A549 treated with CORT108297 at 1 μM for 4 hours (cell line): ENCODE measurements around the gene MYO10. TPM values are rescaled to one million over a fixed set of nuclear protein-coding genes. Genes with fewer than 3 reads are reported as not detected.

ENCODE experiments used
- total RNA-seq: library from RNA; stranded (reverse); fragments of 200-300 nt; extraction: Qiagen RNA extraction; gene quantifications from 5 replicates; pipeline ENCODE4 v1.2.3, GENCODE V29; 2022

MYO10 gene
- 46.5 to 64.2 TPM (median 54.8 TPM) in 5 replicates for total RNA-seq

GRCh38 chr5:16936150-16936988, at the start of gene MYO10:
Gene MYO10, minus strand, starts transcription at chr5:16936288. Its CDS starts 480 bp downstream, at chr5:16935808.

GRCh38 chr5:16616536-16617273, 319.4 kb downstream of the MYO10 start, which contains the start of gene RETREG1:
Gene RETREG1, minus strand, starts transcription at chr5:16616997. Its CDS starts 26 bp downstream, at chr5:16616971.

